ENCODE results near the gene NUDT6.

DNA sequence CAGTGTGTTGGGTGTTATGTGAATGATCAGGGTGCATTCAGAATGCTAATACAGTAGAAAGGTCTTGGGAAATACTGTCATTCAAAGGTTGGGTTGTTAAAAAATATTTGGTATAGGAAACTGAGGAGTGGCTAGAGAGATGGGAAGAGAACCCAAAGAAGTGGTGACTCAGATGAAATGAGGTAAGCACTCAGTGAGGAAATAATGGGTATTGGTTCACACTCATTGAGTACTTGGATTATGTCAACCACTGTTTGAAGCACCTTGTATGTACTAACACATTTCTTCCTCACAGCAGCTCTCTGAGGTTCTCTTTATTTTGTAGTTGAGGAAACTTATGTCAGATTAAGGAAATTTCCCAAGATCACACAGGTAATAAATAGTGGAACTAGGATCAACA lies 40.8 kb upstream of the NUDT6 start:
- TF ChIP-seq, protein P1, sequence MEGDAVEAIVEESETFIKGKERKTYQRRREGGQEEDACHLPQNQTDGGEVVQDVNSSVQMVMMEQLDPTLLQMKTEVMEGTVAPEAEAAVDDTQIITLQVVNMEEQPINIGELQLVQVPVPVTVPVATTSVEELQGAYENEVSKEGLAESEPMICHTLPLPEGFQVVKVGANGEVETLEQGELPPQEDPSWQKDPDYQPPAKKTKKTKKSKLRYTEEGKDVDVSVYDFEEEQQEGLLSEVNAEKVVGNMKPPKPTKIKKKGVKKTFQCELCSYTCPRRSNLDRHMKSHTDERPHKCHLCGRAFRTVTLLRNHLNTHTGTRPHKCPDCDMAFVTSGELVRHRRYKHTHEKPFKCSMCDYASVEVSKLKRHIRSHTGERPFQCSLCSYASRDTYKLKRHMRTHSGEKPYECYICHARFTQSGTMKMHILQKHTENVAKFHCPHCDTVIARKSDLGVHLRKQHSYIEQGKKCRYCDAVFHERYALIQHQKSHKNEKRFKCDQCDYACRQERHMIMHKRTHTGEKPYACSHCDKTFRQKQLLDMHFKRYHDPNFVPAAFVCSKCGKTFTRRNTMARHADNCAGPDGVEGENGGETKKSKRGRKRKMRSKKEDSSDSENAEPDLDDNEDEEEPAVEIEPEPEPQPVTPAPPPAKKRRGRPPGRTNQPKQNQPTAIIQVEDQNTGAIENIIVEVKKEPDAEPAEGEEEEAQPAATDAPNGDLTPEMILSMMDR (IDR thresholded peaks at IDR 0.05), result no peak
- TF ChIP-seq POLR2A (IDR thresholded peaks at IDR 0.05), result no peak
